ENCODE results near the gene CPA1. TPM values are rescaled to one million over a fixed set of nuclear protein-coding genes. Genes with fewer than 3 reads are reported as not detected.

Gene CPA1
- polyA plus RNA-seq, 1 donor (not counting 4 experiments of a cell fraction or from before 2014, with no cell fraction given), result not detected

DNA sequence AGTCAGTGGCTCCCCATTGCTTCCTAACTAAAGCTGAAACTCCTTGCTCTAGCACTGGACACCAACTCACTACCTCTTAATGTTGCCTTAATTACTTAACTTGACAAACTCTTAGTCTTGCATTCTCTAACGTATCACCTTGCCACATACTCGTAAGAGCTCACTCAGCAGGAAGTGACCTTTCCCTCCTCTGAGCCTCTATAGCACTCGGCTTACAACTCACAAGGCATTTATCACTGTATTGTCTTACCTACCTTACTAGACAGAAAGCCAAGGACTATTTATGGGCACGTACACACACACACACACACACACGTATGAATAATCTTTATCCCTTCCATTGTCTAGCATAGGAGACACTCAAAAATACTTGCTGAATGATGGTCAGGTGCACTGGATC lies 39.4 kb downstream of the CPA1 start:
- TF ChIP-seq, protein P1, sequence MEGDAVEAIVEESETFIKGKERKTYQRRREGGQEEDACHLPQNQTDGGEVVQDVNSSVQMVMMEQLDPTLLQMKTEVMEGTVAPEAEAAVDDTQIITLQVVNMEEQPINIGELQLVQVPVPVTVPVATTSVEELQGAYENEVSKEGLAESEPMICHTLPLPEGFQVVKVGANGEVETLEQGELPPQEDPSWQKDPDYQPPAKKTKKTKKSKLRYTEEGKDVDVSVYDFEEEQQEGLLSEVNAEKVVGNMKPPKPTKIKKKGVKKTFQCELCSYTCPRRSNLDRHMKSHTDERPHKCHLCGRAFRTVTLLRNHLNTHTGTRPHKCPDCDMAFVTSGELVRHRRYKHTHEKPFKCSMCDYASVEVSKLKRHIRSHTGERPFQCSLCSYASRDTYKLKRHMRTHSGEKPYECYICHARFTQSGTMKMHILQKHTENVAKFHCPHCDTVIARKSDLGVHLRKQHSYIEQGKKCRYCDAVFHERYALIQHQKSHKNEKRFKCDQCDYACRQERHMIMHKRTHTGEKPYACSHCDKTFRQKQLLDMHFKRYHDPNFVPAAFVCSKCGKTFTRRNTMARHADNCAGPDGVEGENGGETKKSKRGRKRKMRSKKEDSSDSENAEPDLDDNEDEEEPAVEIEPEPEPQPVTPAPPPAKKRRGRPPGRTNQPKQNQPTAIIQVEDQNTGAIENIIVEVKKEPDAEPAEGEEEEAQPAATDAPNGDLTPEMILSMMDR (optimal IDR thresholded peaks at IDR 0.05 in 1 of 3, IDR thresholded peaks at IDR 0.05 in 1 of 3, conservative IDR thresholded peaks at IDR 0.05 in 1 of 3; ENCODE audit: extremely low read depth in 1 of 3, insufficient read depth in 2 of 3, low read length in 3 of 3), result no peak
- TF ChIP-seq EZH2 (IDR thresholded peaks at IDR 0.05; ENCODE audit: low read length), result no peak
- Histone ChIP-seq H3K27ac (ENCODE audit: control insufficient read depth, insufficient read depth, low read length) (no peak overlapping the region), H3K27me3 (ENCODE audit: control insufficient read depth, extremely low read depth, insufficient read depth, low read length) (no peaks in the 10 kb centered on the region), H3K4me2 (ENCODE audit: control insufficient read depth, extremely low read depth, insufficient read depth, low read depth, low read length) (no peak overlapping the region), H3K79me2 (ENCODE audit: control insufficient read depth, insufficient read depth, low read length) (no peaks in the 10 kb centered on the region), H3K9me1 (ENCODE audit: control insufficient read depth, extremely low read depth, insufficient read depth, low read length) (no peaks in the 10 kb centered on the region), H3K36me3 (ENCODE audit: control insufficient read depth in 2 of 2, extremely low read depth in 1 of 2, insufficient read depth in 2 of 2, low read length in 2 of 2) (no peaks in the 10 kb centered on the region), H3K4me3 (ENCODE audit: control insufficient read depth in 2 of 3, extremely low read depth in 1 of 3, insufficient read depth in 2 of 3, low read depth in 1 of 3, low read length in 3 of 3) (no peak overlapping the region), H2AFZ (ENCODE audit: control insufficient read depth, low read length) (no peak overlapping the region), H3K4me1 (ENCODE audit: control insufficient read depth, extremely low read depth, insufficient read depth, low read length) (peaks cover 26% of the 10 kb centered on the region), H4K20me1 (ENCODE audit: control insufficient read depth, extremely low read depth, insufficient read depth, low read length) (no peaks in the 10 kb centered on the region), H3K9ac (ENCODE audit: control insufficient read depth, extremely low read depth, insufficient read depth, low read length) (no peak overlapping the region), H3K9me3 (ENCODE audit: control insufficient read depth, low read depth, low read length) (no peaks in the 10 kb centered on the region)
- peak; percentile 52 for FAIRE-seq
- dilution Hi-C loops (cut with MboI; ENCODE audit: extremely low pct_ligation_motif_present, low sequenced_read_pairs), result no loop called here
- DNase-seq (ENCODE audit: low read depth, low spot score), result no peak

- no peaks in the 10 kb centered on the region for H3K79me2 ChIP-seq (ENCODE audit: control insufficient read depth, insufficient read depth, low read length)
- no peak overlapping the region for H3K27ac ChIP-seq (ENCODE audit: control insufficient read depth, insufficient read depth, low read length)
- H4K20me1 ChIP-seq (ENCODE audit: control insufficient read depth, extremely low read depth, insufficient read depth, low read length), result no peaks in the 10 kb centered on the region
- no peak overlapping the region for H3K9ac ChIP-seq (ENCODE audit: control insufficient read depth, extremely low read depth, insufficient read depth, low read length)
- H3K9me3 ChIP-seq (ENCODE audit: control insufficient read depth, low read depth, low read length), result no peaks in the 10 kb centered on the region
- dilution Hi-C loops (cut with MboI; ENCODE audit: extremely low pct_ligation_motif_present, low sequenced_read_pairs), result no loop called here
- H3K4me3 ChIP-seq (ENCODE audit: control insufficient read depth in 2 of 3, extremely low read depth in 1 of 3, insufficient read depth in 2 of 3, low read depth in 1 of 3, low read length in 3 of 3), result no peak overlapping the region
- no peaks in the 10 kb centered on the region for H3K9me1 ChIP-seq (ENCODE audit: control insufficient read depth, extremely low read depth, insufficient read depth, low read length)
- H3K27me3 ChIP-seq (ENCODE audit: control insufficient read depth, extremely low read depth, insufficient read depth, low read length), result no peaks in the 10 kb centered on the region
- H3K36me3 ChIP-seq (ENCODE audit: control insufficient read depth in 2 of 2, extremely low read depth in 1 of 2, insufficient read depth in 2 of 2, low read length in 2 of 2), result no peaks in the 10 kb centered on the region
- H2AFZ ChIP-seq (ENCODE audit: control insufficient read depth, low read length), result no peak overlapping the region
- no peak for DNase-seq (ENCODE audit: low read depth, low spot score)
- TF ChIP-seq, protein P1 (optimal IDR thresholded peaks at IDR 0.05 in 1 of 3, IDR thresholded peaks at IDR 0.05 in 1 of 3, conservative IDR thresholded peaks at IDR 0.05 in 1 of 3; ENCODE audit: extremely low read depth in 1 of 3, insufficient read depth in 2 of 3, low read length in 3 of 3), result no peak
- no peak for TF ChIP-seq EZH2 (IDR thresholded peaks at IDR 0.05; ENCODE audit: low read length)
- peaks cover 26% of the 10 kb centered on the region for H3K4me1 ChIP-seq (ENCODE audit: control insufficient read depth, extremely low read depth, insufficient read depth, low read length)
- no peak overlapping the region for H3K4me2 ChIP-seq (ENCODE audit: control insufficient read depth, extremely low read depth, insufficient read depth, low read depth, low read length)
- FAIRE-seq, result no peak
Observed at GRCh38 chr7:130420943-130421578, 40.8 kb downstream of the CPA1 start.
